Brain pericyte (primary cell): ENCODE data around the gene PPP2R2C.
A peak's percentile ranks its signal among the peaks of the same experiment; 100 is the strongest.

Experiments
- DNase-seq: peaks from one replicate; pipeline ENCODE4 v3.0.0-alpha.2; 2012; ENCODE audit warnings: low read depth, low spot score

PPP2R2C gene

GRCh38 chr4:6272863-6273660 lies 199.4 kb downstream of the PPP2R2C start:
- peak; percentile 49 for DNase-seq

- DNase-seq, result no peak
Measured at GRCh38 chr4:6271701-6272465, 200.5 kb downstream of the PPP2R2C start.

DNA sequence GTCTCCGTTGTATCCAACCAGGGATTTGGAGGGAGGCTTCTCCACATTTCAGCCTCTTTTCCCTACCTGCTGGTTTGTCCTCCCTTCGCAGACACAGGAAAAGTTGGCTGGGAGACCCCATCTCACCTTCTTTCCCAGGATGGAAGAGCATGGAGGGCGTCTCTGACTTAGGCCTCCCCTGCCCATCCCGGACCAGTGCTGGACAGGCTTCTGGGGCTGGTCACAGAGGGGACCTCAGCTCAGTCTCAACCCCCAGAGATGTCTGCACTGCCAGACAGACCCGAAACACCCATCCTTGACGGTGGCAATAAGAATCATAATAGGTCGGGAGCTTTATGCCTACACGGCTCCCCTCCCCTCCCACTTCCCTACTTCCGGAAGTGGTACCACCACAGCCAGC lies 201.2 kb downstream of the PPP2R2C start:
- DNase-seq, result no peak

GRCh38 chr4:6270636-6271121 lies 201.7 kb downstream of the PPP2R2C start:
- no peak for DNase-seq
